GM23248 (cell line): ENCODE measurements around the gene PAGE2B. TPM values are rescaled to one million over a fixed set of nuclear protein-coding genes. Genes with fewer than 3 reads are reported as not detected.
"Not testable (repeated sequence)": the region's sequence is repeated elsewhere in the genome, so short reads cannot be mapped to it uniquely, and the experiment has no call there.

Experiments used
- DNase-seq: peaks from one replicate; pipeline ENCODE4 v3.0.0-alpha.2; 2015
- H2AFZ ChIP-seq: fragments of 200-600 bp; sonication (generic); 2 replicates; pipeline ENCODE4 v1.6.1; 2016; ENCODE audit warnings: antibody characterized with exemption
- H3F3A ChIP-seq: fragments of 200-600 bp; sonication (generic); 2 replicates; pipeline ENCODE4 v1.6.1; 2016; ENCODE audit warnings: mild to moderate bottlenecking, antibody characterized with exemption, mixed run types; ENCODE audit not compliant: insufficient read depth
- H3K27ac ChIP-seq: fragments of 200-600 bp; sonication (generic); 2 replicates; pipeline ENCODE4 v1.5.1; 2016; ENCODE audit warnings: mild to moderate bottlenecking
- H3K27me3 ChIP-seq: fragments of 200-600 bp; sonication (generic); replicated peaks from 2 replicates; pipeline ENCODE4 v1.6.1; 2016; ENCODE audit warnings: mild to moderate bottlenecking; ENCODE audit not compliant: insufficient read depth
- H3K36me3 ChIP-seq: fragments of 200-600 bp; sonication (generic); 2 replicates; pipeline ENCODE4 v1.6.1; 2016; ENCODE audit warnings: low read depth, mild to moderate bottlenecking
- H3K4me1 ChIP-seq: fragments of 200-600 bp; sonication (generic); 2 replicates; pipeline ENCODE4 v1.6.1; 2016; ENCODE audit warnings: mild to moderate bottlenecking; ENCODE audit not compliant: insufficient read depth
- H3K4me2 ChIP-seq: fragments of 200-600 bp; sonication (generic); one replicate; pipeline ENCODE4 v1.6.1; 2016; ENCODE audit warnings: mild to moderate bottlenecking; ENCODE audit not compliant: unreplicated experiment
- H3K4me3 ChIP-seq: fragments of 200-600 bp; sonication (generic); 2 replicates; pipeline ENCODE4 v1.5.1; 2016; ENCODE audit warnings: mild to moderate bottlenecking
- H3K79me2 ChIP-seq: fragments of 200-600 bp; sonication (generic); 2 replicates; pipeline ENCODE4 v1.6.1; 2016; ENCODE audit warnings: mild to moderate bottlenecking; ENCODE audit not compliant: insufficient read depth
- H3K9ac ChIP-seq: fragments of 200-600 bp; sonication (generic); 2 replicates; pipeline ENCODE4 v1.6.1; 2016; ENCODE audit warnings: mild to moderate bottlenecking
- H3K9me2 ChIP-seq: fragments of 200-600 bp; sonication (generic); 2 replicates; pipeline ENCODE4 v1.6.1; 2016; ENCODE audit warnings: mixed run types, mild to moderate bottlenecking, moderate library complexity; ENCODE audit not compliant: insufficient read depth
- H3K9me3 ChIP-seq: fragments of 200-600 bp; sonication (generic); one replicate; pipeline ENCODE4 v1.6.1; 2017; ENCODE audit warnings: low read depth
- H4K20me1 ChIP-seq: fragments of 200-600 bp; sonication (generic); 2 replicates; pipeline ENCODE4 v1.6.0; 2016; ENCODE audit not compliant: insufficient read depth
- EZH2 ChIP-seq: fragments of 200-600 bp; sonication (generic); IDR thresholded peaks from 2 replicates; pipeline ENCODE4 v1.6.1; 2018; ENCODE audit warnings: antibody characterized with exemption, mild to moderate bottlenecking; ENCODE audit not compliant: insufficient read depth, poor library complexity, severe bottlenecking
- EZH2phosphoT487 ChIP-seq: fragments of 200-600 bp; sonication (generic); IDR thresholded peaks from 2 replicates; pipeline ENCODE4 v1.6.1; 2018; ENCODE audit warnings: antibody characterized with exemption, moderate library complexity, mild to moderate bottlenecking, low read depth; ENCODE audit not compliant: insufficient read depth
- WGBS, 2 experiments: methylation state at CpG; one replicate each; pipeline ENCODE4 v1.1.6; 2015 to 2017; ENCODE audit warnings: low lambda C conversion rate in 2 of 2, low coverage in 1 of 2; ENCODE audit errors: missing lambda C conversion rate in 2 of 2; 5-methylcytosine and 5-hydroxymethylcytosine counted together
- in situ Hi-C: fragments of 300-500 bp; cut with MboI; formaldehyde crosslinking; loops from 2 replicates; pipeline ENCODE4 v1.15.0; 2020
- polyA plus RNA-seq: library from polyadenylated mRNA; unstranded; fragments of >200 nt; fragmentation: Nextera tagmentation; extraction: Ambion mirVana; gene quantifications from 2 replicates; pipeline ENCODE4 v1.2.1, GENCODE V29; 2016
- total RNA-seq: library from RNA; depleted of rRNA; stranded (reverse); fragments of >200 nt; shearing (Covaris generic); gene quantifications from 2 replicates; pipeline ENCODE4 v1.2.3, GENCODE V29; 2014

The PAGE2B gene
- total and polyA plus RNA-seq, 2 experiments from 2014 or later = not detected

DNA sequence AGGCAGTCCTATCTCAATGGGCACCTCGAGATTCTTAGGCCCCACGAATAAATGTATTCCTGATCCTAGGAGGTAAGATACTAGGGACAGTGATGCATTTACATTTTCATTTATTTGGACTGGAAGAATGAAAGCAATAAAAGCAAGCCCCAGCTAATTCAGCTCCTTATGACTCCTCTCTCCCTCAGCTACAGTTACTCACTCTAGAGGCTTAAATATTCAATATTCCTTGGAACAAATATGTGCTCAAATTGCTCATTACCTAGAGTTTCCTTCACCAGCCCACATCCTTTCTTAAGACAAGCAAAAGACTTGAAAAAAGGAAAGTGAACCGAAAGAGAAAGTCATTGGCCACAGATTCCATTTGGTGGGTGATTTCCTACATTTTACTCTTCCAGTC lies 27.9 kb downstream of the PAGE2B start:
- H3K4me2 ChIP-seq = no peak overlapping the region
- no peaks in the 10 kb centered on the region for H3F3A ChIP-seq
- no peaks in the 10 kb centered on the region for H4K20me1 ChIP-seq
- no peak for DNase-seq
- no peak overlapping the region for H3K4me3 ChIP-seq
- H3K27me3 ChIP-seq = no peaks in the 10 kb centered on the region
- TF ChIP-seq EZH2 (no peak), EZH2phosphoT487 (no peak)
- no peaks in the 10 kb centered on the region for H3K9me3 ChIP-seq
- no peaks in the 10 kb centered on the region for H3K4me1 ChIP-seq
- no peak overlapping the region for H3K9ac ChIP-seq
- no peak overlapping the region for H2AFZ ChIP-seq
- H3K36me3 ChIP-seq = no peaks in the 10 kb centered on the region
- 18 to 26% methylated on average over 3 of the region's 3 CpGs for WGBS, 2 experiments
- in situ Hi-C loops = no loop called here
- H3K27ac ChIP-seq = no peak overlapping the region
- H3K9me2 ChIP-seq = no peaks in the 10 kb centered on the region
- no peaks in the 10 kb centered on the region for H3K79me2 ChIP-seq

DNA sequence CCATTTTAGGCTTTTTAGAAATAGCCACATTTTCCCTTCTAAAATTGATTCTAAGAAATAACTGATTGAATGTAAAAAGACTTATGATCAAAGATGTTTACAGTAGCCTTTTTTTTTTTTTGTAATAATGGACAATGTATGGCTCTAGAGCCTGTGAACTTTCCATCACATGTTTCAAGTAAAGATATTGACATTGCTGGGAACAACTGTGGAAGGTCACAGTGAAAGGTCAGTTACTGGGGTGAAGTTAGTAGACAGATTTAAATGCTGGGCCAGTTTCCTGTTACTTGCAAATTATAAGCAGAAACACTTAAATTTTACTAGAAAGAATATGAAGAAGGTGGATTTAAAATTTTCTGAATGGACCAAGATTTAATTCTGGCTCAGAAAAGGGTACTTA lies 32.4 kb downstream of the PAGE2B start:
- Histone ChIP-seq H2AFZ (no peak overlapping the region), H4K20me1 (no peaks in the 10 kb centered on the region), H3K9me3 (no peaks in the 10 kb centered on the region), H3F3A (no peaks in the 10 kb centered on the region), H3K79me2 (no peaks in the 10 kb centered on the region), H3K27ac (no peak overlapping the region), H3K4me3 (no peak overlapping the region), H3K4me1 (no peaks in the 10 kb centered on the region), H3K9me2 (no peaks in the 10 kb centered on the region), H3K36me3 (no peaks in the 10 kb centered on the region), H3K4me2 (no peak overlapping the region), H3K27me3 (no peaks in the 10 kb centered on the region), H3K9ac (no peak overlapping the region)
- DNase-seq = no peak
- in situ Hi-C loops = no loop called here
- no peak for TF ChIP-seq EZH2
- no peak for TF ChIP-seq EZH2phosphoT487

DNA sequence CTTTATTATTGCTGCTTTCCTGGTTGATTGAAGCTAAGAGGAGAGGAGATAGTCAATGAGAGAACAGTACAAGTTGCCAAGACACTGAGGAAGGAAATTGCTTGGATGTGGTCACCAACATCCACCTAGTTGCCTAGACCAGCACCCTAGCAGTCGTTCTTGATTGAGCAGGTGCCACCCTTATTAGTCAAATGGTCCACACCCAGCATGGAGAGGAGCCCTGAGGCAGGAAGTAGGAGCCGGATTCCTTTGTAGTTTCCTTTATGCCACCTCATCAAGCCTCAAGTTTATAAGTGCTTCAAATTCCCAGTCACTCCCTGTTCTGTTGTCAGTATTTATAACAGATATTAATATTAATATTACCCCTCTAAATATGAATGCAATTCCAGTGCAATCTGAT lies 33.1 kb downstream of the PAGE2B start:
- Histone ChIP-seq H3F3A (no peaks in the 10 kb centered on the region), H4K20me1 (no peaks in the 10 kb centered on the region), H3K79me2 (no peaks in the 10 kb centered on the region), H2AFZ (no peak overlapping the region), H3K27me3 (no peaks in the 10 kb centered on the region), H3K27ac (no peak overlapping the region), H3K9me3 (no peaks in the 10 kb centered on the region), H3K4me3 (no peak overlapping the region), H3K9ac (no peak overlapping the region), H3K4me1 (no peaks in the 10 kb centered on the region), H3K4me2 (no peak overlapping the region), H3K9me2 (no peaks in the 10 kb centered on the region), H3K36me3 (no peaks in the 10 kb centered on the region)
- no peak for DNase-seq
- TF ChIP-seq EZH2 (no peak), EZH2phosphoT487 (no peak)
- WGBS, 2 experiments = 0% methylated on average over 2 of the region's 2 CpGs
- in situ Hi-C loops = no loop called here

DNA sequence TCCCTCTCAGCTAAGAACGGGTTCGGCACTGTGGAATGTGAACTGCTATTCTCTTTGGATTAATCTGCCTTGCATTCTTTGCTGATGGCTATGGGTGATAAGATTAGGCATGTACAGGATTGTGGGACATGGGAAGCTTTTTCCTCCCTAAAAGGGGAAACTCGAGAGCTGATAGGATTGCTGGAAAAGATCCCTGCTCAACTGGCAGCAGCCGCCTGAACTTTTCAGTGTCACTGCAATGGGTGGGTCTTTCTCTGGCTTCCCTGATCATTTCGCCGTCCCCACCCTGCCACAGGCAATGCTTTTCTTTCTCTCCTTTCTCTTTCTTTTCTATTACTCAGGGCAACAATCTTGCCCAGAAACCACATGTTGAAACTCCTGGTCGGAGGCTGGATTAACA lies 34.5 kb downstream of the PAGE2B start:
- no peak overlapping the region for H3K9ac ChIP-seq
- H3F3A ChIP-seq = no peaks in the 10 kb centered on the region
- no peaks in the 10 kb centered on the region for H3K4me1 ChIP-seq
- H3K27ac ChIP-seq = no peak overlapping the region
- H2AFZ ChIP-seq = no peak overlapping the region
- H3K9me2 ChIP-seq = no peaks in the 10 kb centered on the region
- in situ Hi-C loops = no loop called here
- WGBS, 2 experiments = 4 to 6% methylated on average over 4 to 5 of the region's 7 CpGs
- H3K79me2 ChIP-seq = no peaks in the 10 kb centered on the region
- H3K27me3 ChIP-seq = no peaks in the 10 kb centered on the region
- H3K4me3 ChIP-seq = no peak overlapping the region
- no peaks in the 10 kb centered on the region for H3K36me3 ChIP-seq
- TF ChIP-seq EZH2phosphoT487 (no peak), EZH2 (no peak)
- no peak overlapping the region for H3K4me2 ChIP-seq
- H4K20me1 ChIP-seq = no peaks in the 10 kb centered on the region
- no peaks in the 10 kb centered on the region for H3K9me3 ChIP-seq
- DNase-seq = no peak

DNA sequence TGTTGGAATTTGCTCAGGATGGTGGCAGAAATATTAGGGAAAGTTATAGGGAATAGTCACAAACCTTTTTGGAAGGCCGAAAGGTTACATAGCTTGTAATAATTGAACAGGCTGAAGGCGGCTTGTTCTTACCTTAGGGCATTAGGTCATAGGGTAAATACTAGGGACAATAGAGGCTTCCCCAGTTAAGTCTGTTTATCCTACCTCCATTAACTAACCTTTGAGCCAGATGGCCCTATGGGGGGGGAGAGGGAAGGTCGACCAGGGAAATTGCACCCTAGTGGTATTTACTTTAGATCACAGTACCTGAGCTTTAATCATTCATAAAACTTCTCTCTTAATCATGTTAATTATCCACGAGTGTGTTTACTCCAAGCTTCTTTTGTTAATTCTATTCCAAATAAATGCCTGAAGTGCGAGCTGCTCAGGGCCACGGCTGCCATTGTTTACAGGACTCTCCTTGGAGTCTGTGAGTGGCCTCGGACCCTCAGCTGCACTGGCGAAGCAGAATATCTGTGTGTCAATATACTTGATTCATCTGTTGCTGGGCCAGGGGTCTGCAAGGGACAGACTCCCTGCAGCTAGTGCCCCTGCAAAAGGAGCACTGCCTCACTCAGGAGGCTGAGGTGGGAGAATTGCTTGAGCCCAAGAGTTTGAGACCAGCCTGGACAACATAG lies 36.9 kb downstream of the PAGE2B start:
- no peak overlapping the region for H3K9ac ChIP-seq
- H3K27me3 ChIP-seq = no peaks in the 10 kb centered on the region
- in situ Hi-C loops = no loop called here
- TF ChIP-seq EZH2phosphoT487 (no peak), EZH2 (no peak)
- no peaks in the 10 kb centered on the region for H3K36me3 ChIP-seq
- no peak overlapping the region for H3K4me2 ChIP-seq
- no peak overlapping the region for H3K27ac ChIP-seq
- H4K20me1 ChIP-seq = no peaks in the 10 kb centered on the region
- no peak overlapping the region for H2AFZ ChIP-seq
- no peaks in the 10 kb centered on the region for H3F3A ChIP-seq
- no peaks in the 10 kb centered on the region for H3K9me3 ChIP-seq
- H3K79me2 ChIP-seq = no peaks in the 10 kb centered on the region
- 19 to 36% methylated on average over 4 to 7 of the region's 8 CpGs for WGBS, 2 experiments
- no peak for DNase-seq
- no peaks in the 10 kb centered on the region for H3K9me2 ChIP-seq
- no peaks in the 10 kb centered on the region for H3K4me1 ChIP-seq
- H3K4me3 ChIP-seq = no peak overlapping the region

DNA sequence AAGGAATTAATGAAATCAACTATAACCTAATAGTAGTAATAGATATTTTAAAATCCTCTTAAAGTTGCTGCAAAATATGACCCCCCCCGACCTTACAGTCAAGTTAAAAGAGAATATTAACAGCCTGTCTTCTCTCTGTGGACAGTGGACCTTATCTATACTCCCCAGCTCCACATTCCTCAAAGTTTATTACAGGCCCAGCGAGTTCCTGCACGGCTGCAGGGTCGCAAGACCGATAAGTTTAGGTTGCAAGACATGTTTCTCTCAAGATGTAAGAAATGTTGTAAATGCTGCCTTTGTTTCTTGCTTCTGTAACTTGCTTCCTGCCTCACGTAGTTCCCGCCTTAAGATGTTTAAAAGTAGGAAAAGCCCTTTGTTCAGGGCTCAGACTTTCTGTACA lies 41.8 kb downstream of the PAGE2B start:
- in situ Hi-C loops, H2AFZ ChIP-seq: not testable (repeated sequence)
- WGBS, 2 experiments = 5 to 8% methylated on average over 7 of the region's 7 CpGs

More for the DNA sequence above, 41.8 kb downstream of the PAGE2B start:
- not testable (repeated sequence) for H3K9me3 ChIP-seq, DNase-seq, H3F3A ChIP-seq, H3K4me3 ChIP-seq, H3K4me1 ChIP-seq, H3K9ac ChIP-seq, H3K36me3 ChIP-seq, H4K20me1 ChIP-seq, H3K9me2 ChIP-seq, H3K27ac ChIP-seq, H3K4me2 ChIP-seq, H3K79me2 ChIP-seq, H3K27me3 ChIP-seq
